ENCODE results near the gene BLNK. TPM values are rescaled to one million over a fixed set of nuclear protein-coding genes. Genes with fewer than 3 reads are reported as not detected.

Gene BLNK
- total and polyA plus RNA-seq, 8 donors = 1.3 to 38.5 (median 21.1) TPM

DNA sequence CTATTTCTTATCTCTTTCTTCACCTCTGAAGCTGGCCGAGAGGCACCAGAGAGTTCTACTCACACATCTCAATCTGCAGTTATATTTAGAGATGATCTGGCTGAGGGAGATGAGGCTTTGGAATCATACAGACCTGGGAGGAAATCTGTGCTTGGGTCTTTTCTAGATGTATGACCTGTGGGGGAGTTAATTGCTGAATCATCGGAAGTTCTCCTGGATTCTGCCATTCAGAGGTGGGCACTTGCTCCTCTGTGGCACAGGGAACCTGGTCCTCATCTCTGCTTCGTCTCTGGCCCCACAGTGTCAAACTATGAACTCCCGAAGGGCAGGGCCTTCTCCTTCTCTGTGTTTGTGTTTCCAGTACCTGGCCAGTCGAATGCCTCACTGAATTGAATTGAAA, 52.5 kb downstream of the BLNK start:
- 53 to 68% (median 61%) methylated on average over 5 of the region's 5 CpGs for WGBS, 5 donors
- DNase-seq = no peak
- no peaks in the 10 kb centered on the region for H3K4me1 ChIP-seq
- intact Hi-C loops (cut with DNase I; ENCODE audit: low total_unique reads) = no loop called here
- TF ChIP-seq EP300 (IDR thresholded peaks at IDR 0.05) = no peak
- TF ChIP-seq, protein P1, sequence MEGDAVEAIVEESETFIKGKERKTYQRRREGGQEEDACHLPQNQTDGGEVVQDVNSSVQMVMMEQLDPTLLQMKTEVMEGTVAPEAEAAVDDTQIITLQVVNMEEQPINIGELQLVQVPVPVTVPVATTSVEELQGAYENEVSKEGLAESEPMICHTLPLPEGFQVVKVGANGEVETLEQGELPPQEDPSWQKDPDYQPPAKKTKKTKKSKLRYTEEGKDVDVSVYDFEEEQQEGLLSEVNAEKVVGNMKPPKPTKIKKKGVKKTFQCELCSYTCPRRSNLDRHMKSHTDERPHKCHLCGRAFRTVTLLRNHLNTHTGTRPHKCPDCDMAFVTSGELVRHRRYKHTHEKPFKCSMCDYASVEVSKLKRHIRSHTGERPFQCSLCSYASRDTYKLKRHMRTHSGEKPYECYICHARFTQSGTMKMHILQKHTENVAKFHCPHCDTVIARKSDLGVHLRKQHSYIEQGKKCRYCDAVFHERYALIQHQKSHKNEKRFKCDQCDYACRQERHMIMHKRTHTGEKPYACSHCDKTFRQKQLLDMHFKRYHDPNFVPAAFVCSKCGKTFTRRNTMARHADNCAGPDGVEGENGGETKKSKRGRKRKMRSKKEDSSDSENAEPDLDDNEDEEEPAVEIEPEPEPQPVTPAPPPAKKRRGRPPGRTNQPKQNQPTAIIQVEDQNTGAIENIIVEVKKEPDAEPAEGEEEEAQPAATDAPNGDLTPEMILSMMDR (IDR thresholded peaks at IDR 0.05) = no peak
- no peak for TF ChIP-seq POLR2A (IDR thresholded peaks at IDR 0.05)
- TF ChIP-seq POLR2AphosphoS5 (IDR thresholded peaks at IDR 0.05) = no peak
- H3K9me3 ChIP-seq = no peaks in the 10 kb centered on the region
- H3K27me3 ChIP-seq = no peaks in the 10 kb centered on the region
- H3K36me3 ChIP-seq = peaks cover 0 to 74% (median 47%) of the 10 kb centered on the region in 4 donors
- H3K27ac ChIP-seq = no peak overlapping the region
- no peak overlapping the region for H3K4me3 ChIP-seq

DNA sequence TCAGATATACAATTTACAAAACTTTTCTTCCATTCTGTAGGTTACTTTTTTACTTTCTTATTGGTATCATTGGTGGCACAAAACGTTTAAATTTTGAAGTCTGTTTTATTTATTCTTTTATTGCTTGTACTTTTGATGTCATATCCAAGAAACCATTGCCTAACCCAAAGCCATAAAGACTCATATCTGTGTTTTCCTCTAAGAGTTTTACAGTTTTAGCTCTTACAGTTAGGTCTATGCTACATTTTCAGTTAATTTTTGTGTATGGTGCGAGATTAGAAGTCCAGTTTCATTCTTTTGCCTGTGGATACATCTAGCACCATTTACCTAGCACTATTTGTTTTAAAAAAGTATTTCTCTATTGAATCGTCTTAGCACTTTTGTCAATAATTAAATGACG, 53.7 kb downstream of the BLNK start:
- no peak overlapping the region for H3K27ac ChIP-seq
- DNase-seq = no peak
- TF ChIP-seq, protein P1 (IDR thresholded peaks at IDR 0.05) = no peak
- TF ChIP-seq POLR2AphosphoS5 (IDR thresholded peaks at IDR 0.05) (no peak), EP300 (IDR thresholded peaks at IDR 0.05) (no peak), POLR2A (IDR thresholded peaks at IDR 0.05) (no peak)
- peaks cover 0 to 73% (median 46%) of the 10 kb centered on the region in 4 donors for H3K36me3 ChIP-seq
- H3K4me1 ChIP-seq = no peaks in the 10 kb centered on the region
- 65 to 75% (median 70%) methylated on average over 4 of the region's 4 CpGs for WGBS, 5 donors
- H3K27me3 ChIP-seq = no peaks in the 10 kb centered on the region
- no peak overlapping the region for H3K4me3 ChIP-seq
- intact Hi-C loops (cut with DNase I; ENCODE audit: low total_unique reads) = no loop called here
- H3K9me3 ChIP-seq = no peaks in the 10 kb centered on the region

DNA sequence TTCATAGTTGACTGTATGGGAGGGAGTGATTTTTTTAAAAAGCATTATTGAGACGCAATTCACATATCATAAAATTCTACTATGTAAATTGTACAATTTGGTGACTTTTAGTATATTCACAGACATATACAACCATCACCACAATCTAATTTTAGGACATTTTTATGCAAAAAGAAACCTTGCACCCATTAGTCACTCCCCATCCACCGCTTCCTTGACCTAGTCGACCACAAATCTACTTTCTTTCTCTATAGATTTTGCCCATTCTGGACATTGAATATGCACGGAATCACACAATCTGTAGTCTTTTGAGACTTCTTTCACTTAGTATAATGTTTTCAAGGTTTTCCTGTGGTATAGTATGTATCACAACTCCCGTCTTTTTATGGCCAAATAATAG, 54.6 kb downstream of the BLNK start:
- WGBS, 5 donors = 86 to 93% (median 91%) methylated on average over 5 of the region's 5 CpGs
- no peaks in the 10 kb centered on the region for H3K9me3 ChIP-seq
- H3K4me3 ChIP-seq = no peak overlapping the region
- intact Hi-C loops (cut with DNase I; ENCODE audit: low total_unique reads) = no loop called here
- H3K4me1 ChIP-seq = no peaks in the 10 kb centered on the region
- H3K27me3 ChIP-seq = no peaks in the 10 kb centered on the region
- peaks cover 0 to 67% (median 43%) of the 10 kb centered on the region in 4 donors for H3K36me3 ChIP-seq
- no peak overlapping the region for H3K27ac ChIP-seq
- DNase-seq = no peak
- TF ChIP-seq, protein P1 (IDR thresholded peaks at IDR 0.05) = no peak
- TF ChIP-seq POLR2AphosphoS5 (IDR thresholded peaks at IDR 0.05) = no peak
- no peak for TF ChIP-seq EP300 (IDR thresholded peaks at IDR 0.05)
- no peak for TF ChIP-seq POLR2A (IDR thresholded peaks at IDR 0.05)

GRCh38 chr10:96212911-96213310, 58.5 kb downstream of the BLNK start:
- Histone ChIP-seq H3K27ac (no peak overlapping the region), H3K36me3 (peaks cover 0 to 76% (median 49%) of the 10 kb centered on the region in 4 donors), H3K4me3 (no peak overlapping the region), H3K4me1 (no peaks in the 10 kb centered on the region), H3K9me3 (no peaks in the 10 kb centered on the region), H3K27me3 (no peaks in the 10 kb centered on the region)
- WGBS, 5 donors = 71 to 93% (median 83%) methylated on average over 1 of the region's 1 CpG
- no peak for DNase-seq
- TF ChIP-seq POLR2AphosphoS5 (IDR thresholded peaks at IDR 0.05) (no peak), EP300 (IDR thresholded peaks at IDR 0.05) (no peak), POLR2A (IDR thresholded peaks at IDR 0.05) (no peak)
- TF ChIP-seq, protein P1 (IDR thresholded peaks at IDR 0.05) = no peak
- intact Hi-C loops (cut with DNase I; ENCODE audit: low total_unique reads) = no loop called here

Data from stomach (tissue), 9 donors.